Fibroblast of lung (primary cell): ENCODE data around the gene LRRIQ3.

Experiments used
- EZH2 ChIP-seq: IDR thresholded peaks from 2 replicates; pipeline ENCODE4 v1.5.1; 2012; ENCODE audit warnings: low read length, control low read depth, mild to moderate bottlenecking; ENCODE audit errors: missing control alignments
- TF ChIP-seq, protein P1 (sequence below), 2 donors: IDR thresholded peaks in 1 of 2; conservative IDR thresholded peaks in 1 of 2; 1 replicate in 1 of 2; 2 replicates in 1 of 2; pipeline ENCODE4 v1.5.1; 2011 to 2012; ENCODE audit warnings: low read length in 2 of 2, control low read depth in 1 of 2, inconsistent platforms in 1 of 2, low read depth in 1 of 2, mild to moderate bottlenecking in 1 of 2

DNA sequence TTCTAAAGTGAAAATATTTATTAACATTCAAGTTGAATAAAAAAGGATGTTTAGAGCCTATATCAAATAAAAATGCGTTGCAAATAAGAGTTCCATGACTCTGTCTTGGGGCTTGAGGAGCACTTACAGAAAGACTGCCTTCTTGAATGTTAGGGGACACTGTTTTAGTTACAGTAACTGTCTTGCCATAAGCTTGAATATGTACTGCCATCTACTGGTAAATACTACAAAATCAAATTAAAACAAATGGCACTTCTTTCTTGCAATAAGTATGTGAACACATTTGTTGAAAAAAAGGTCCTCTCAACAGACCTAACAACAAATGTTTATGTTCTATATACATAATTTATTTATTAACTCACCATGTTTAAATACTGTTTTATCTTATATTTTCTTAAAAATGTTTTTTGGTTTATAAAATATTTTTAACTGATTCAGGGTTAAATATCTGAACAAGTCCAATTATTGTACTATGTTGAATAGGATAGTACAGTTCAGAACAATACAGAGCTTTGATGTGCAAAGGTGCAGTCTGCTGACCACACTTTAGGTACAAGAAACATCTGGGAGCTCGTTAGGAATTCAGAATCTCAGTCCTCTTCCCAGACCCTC lies 199.5 kb downstream of the LRRIQ3 start:
- TF ChIP-seq, protein P1, sequence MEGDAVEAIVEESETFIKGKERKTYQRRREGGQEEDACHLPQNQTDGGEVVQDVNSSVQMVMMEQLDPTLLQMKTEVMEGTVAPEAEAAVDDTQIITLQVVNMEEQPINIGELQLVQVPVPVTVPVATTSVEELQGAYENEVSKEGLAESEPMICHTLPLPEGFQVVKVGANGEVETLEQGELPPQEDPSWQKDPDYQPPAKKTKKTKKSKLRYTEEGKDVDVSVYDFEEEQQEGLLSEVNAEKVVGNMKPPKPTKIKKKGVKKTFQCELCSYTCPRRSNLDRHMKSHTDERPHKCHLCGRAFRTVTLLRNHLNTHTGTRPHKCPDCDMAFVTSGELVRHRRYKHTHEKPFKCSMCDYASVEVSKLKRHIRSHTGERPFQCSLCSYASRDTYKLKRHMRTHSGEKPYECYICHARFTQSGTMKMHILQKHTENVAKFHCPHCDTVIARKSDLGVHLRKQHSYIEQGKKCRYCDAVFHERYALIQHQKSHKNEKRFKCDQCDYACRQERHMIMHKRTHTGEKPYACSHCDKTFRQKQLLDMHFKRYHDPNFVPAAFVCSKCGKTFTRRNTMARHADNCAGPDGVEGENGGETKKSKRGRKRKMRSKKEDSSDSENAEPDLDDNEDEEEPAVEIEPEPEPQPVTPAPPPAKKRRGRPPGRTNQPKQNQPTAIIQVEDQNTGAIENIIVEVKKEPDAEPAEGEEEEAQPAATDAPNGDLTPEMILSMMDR (conservative IDR thresholded peaks at IDR 0.05 in 1 of 2, IDR thresholded peaks at IDR 0.05 in 1 of 2; ENCODE audit: low read depth in 1 of 2, low read length in 2 of 2): peak in 1 of 2 donors; percentile 29
- TF ChIP-seq EZH2: no peak
